Ishikawa (cell line): ENCODE data around the gene LRRC40.

Experiments used
- CEBPB ChIP-seq: IDR thresholded peaks from 2 replicates; pipeline ENCODE4 v1.6.1; 2012
- CREB1 ChIP-seq: IDR thresholded peaks from 2 replicates; pipeline ENCODE4 v1.6.1; 2012; ENCODE audit warnings: low read depth
- EGR1 ChIP-seq: IDR thresholded peaks from 2 replicates; pipeline ENCODE4 v1.6.1; 2012
- EP300 ChIP-seq: IDR thresholded peaks from 2 replicates; pipeline ENCODE4 v1.6.1; 2012; ENCODE audit warnings: borderline replicate concordance
- FOXM1 ChIP-seq: IDR thresholded peaks from 2 replicates; pipeline ENCODE4 v1.6.1; 2012; ENCODE audit warnings: low read depth, borderline replicate concordance
- MAX ChIP-seq: IDR thresholded peaks from 2 replicates; pipeline ENCODE4 v1.6.1; 2012
- NFIC ChIP-seq: IDR thresholded peaks from 2 replicates; pipeline ENCODE4 v1.6.1; 2012
- RAD21 ChIP-seq: IDR thresholded peaks from 2 replicates; pipeline ENCODE4 v1.6.1; 2012; ENCODE audit warnings: low read depth
- REST ChIP-seq: IDR thresholded peaks from 2 replicates; pipeline ENCODE4 v1.6.1; 2012; ENCODE audit warnings: low read depth, mild to moderate bottlenecking
- TAF1 ChIP-seq: IDR thresholded peaks from 2 replicates; pipeline ENCODE4 v1.6.1; 2012; ENCODE audit warnings: low read depth, mild to moderate bottlenecking
- TCF12 ChIP-seq: IDR thresholded peaks from 2 replicates; pipeline ENCODE4 v1.6.1; 2012; ENCODE audit warnings: low read depth
- TEAD4 ChIP-seq: IDR thresholded peaks from 2 replicates; pipeline ENCODE4 v1.6.1; 2012
- USF1 ChIP-seq: IDR thresholded peaks from 2 replicates; pipeline ENCODE4 v1.6.1; 2012
- YY1 ChIP-seq: IDR thresholded peaks from 2 replicates; pipeline ENCODE4 v1.6.1; 2012; ENCODE audit warnings: low read depth
- ZBTB7A ChIP-seq: IDR thresholded peaks from 2 replicates; pipeline ENCODE4 v1.6.1; 2012; ENCODE audit warnings: low read depth

Gene LRRC40

GRCh38 chr1:70200065-70200464 lies 5.3 kb downstream of the LRRC40 start:
- TF ChIP-seq MAX (no peak), TEAD4 (no peak), YY1 (no peak), ZBTB7A (no peak), NFIC (no peak), REST (no peak), RAD21 (no peak), EP300 (no peak), FOXM1 (no peak), USF1 (no peak), TAF1 (no peak), CREB1 (no peak), EGR1 (no peak), TCF12 (no peak), CEBPB (no peak)

GRCh38 chr1:70196333-70196732 lies 9.0 kb downstream of the LRRC40 start:
- TF ChIP-seq TCF12 (no peak), YY1 (no peak), NFIC (no peak), FOXM1 (no peak), MAX (no peak), RAD21 (no peak), TEAD4 (no peak), EP300 (no peak), REST (no peak), CREB1 (no peak), CEBPB (no peak), USF1 (no peak), ZBTB7A (no peak), TAF1 (no peak)

- no peak for TF ChIP-seq ZBTB7A
- no peak for TF ChIP-seq TEAD4
- TF ChIP-seq YY1, result no peak
- no peak for TF ChIP-seq USF1
- no peak for TF ChIP-seq TCF12
- TF ChIP-seq MAX, result no peak
- no peak for TF ChIP-seq TAF1
- TF ChIP-seq FOXM1, result no peak
- no peak for TF ChIP-seq CREB1
- no peak for TF ChIP-seq EGR1
- no peak for TF ChIP-seq CEBPB
- no peak for TF ChIP-seq EP300
- TF ChIP-seq NFIC, result no peak
- TF ChIP-seq REST, result no peak
- no peak for TF ChIP-seq RAD21
Measured at GRCh38 chr1:70195342-70195741, 10.0 kb downstream of the LRRC40 start.

GRCh38 chr1:70194601-70195000 lies 10.8 kb downstream of the LRRC40 start:
- TF ChIP-seq EGR1, result no peak
- TF ChIP-seq FOXM1, result no peak
- no peak for TF ChIP-seq TCF12
- no peak for TF ChIP-seq REST
- TF ChIP-seq YY1, result no peak
- TF ChIP-seq USF1, result no peak
- TF ChIP-seq TAF1, result no peak
- no peak for TF ChIP-seq CREB1
- no peak for TF ChIP-seq RAD21
- no peak for TF ChIP-seq CEBPB
- TF ChIP-seq EP300, result no peak
- no peak for TF ChIP-seq TEAD4
- no peak for TF ChIP-seq ZBTB7A
- no peak for TF ChIP-seq MAX
